Measurements from ENCODE around the gene NAV2.

GRCh38 chr11:20030472-20030871 is 317.8 kb downstream of the NAV2 start:
- TF ChIP-seq CTCF (optimal IDR thresholded peaks at IDR 0.05 in 1 of 3, IDR thresholded peaks at IDR 0.05 in 1 of 3, conservative IDR thresholded peaks at IDR 0.05 in 1 of 3; ENCODE audit: extremely low read depth in 1 of 3, insufficient read depth in 2 of 3, low read length in 3 of 3) (no peak), EZH2 (IDR thresholded peaks at IDR 0.05; ENCODE audit: low read length) (no peak)
